ENCODE data around the gene TSHZ2.

DNA sequence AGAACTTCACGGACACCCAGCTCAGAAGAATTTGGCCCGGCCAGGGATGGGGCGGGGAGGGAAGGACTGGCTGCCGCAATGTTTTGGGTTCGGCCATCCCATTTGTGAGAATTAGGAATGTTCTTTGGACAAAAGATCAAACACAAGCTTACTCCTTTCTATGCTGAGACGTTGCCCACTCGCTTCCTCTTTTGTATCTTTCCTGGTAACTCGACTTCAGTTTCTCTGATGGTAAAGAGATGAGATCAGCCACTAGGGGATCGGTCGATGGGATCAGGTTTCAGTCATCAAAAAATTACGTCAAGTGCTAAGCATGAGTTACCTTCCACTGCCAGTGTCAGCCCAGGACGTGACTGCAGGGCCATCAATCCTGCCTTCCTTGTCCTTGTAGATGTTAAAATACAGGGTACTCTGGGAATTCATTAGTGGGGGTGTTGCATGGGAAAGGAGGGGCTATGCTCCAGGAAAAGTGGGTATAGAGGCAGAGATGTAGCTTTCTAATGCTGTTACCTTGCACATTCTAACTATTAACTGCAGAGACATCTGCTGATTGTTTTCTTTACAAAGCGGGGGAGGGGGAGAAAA, 190.2 kb downstream of the TSHZ2 start:
- TF ChIP-seq, protein P1, sequence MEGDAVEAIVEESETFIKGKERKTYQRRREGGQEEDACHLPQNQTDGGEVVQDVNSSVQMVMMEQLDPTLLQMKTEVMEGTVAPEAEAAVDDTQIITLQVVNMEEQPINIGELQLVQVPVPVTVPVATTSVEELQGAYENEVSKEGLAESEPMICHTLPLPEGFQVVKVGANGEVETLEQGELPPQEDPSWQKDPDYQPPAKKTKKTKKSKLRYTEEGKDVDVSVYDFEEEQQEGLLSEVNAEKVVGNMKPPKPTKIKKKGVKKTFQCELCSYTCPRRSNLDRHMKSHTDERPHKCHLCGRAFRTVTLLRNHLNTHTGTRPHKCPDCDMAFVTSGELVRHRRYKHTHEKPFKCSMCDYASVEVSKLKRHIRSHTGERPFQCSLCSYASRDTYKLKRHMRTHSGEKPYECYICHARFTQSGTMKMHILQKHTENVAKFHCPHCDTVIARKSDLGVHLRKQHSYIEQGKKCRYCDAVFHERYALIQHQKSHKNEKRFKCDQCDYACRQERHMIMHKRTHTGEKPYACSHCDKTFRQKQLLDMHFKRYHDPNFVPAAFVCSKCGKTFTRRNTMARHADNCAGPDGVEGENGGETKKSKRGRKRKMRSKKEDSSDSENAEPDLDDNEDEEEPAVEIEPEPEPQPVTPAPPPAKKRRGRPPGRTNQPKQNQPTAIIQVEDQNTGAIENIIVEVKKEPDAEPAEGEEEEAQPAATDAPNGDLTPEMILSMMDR (IDR thresholded peaks at IDR 0.05) = peak in 3 of 5 experiments; percentile 12 to 15 (median 13)
- TF ChIP-seq POLR2A (IDR thresholded peaks at IDR 0.05) = no peak
- no peak for TF ChIP-seq EP300 (IDR thresholded peaks at IDR 0.05; ENCODE audit: low read depth)
